DMS153 (cell line): ENCODE results near the gene PLIN1.
"Not testable (repeated sequence)": the region's sequence is repeated elsewhere in the genome, so short reads cannot be mapped to it uniquely, and the experiment has no call there.

ENCODE experiments used
- DNase-seq: peaks from one replicate; lab custom pipeline; 2025; lab: John Stamatoyannopoulos, UW

Gene PLIN1

GRCh38 chr15:89679212-89679611, at the start of gene PLIN1:
TSS of gene PLIN1 (minus strand) at chr15:89679367. CDS start at chr15:89677489, 1,878 bp downstream.
- no peak for DNase-seq

- no peak for DNase-seq
Measured at GRCh38 chr15:89728254-89728653, 49.1 kb upstream of the PLIN1 start.

GRCh38 chr15:89725064-89725463, 45.9 kb upstream of the PLIN1 start:
- no peak for DNase-seq

GRCh38 chr15:89724621-89725020, 45.5 kb upstream of the PLIN1 start:
- DNase-seq = no peak

- DNase-seq = no peak
Measured at GRCh38 chr15:89723031-89723430, 43.9 kb upstream of the PLIN1 start.

GRCh38 chr15:89714775-89715174, 35.6 kb upstream of the PLIN1 start:
- DNase-seq = no peak

- DNase-seq = no peak
Measured at GRCh38 chr15:89707577-89707976, 28.4 kb upstream of the PLIN1 start.

- no peak for DNase-seq
Measured at GRCh38 chr15:89704411-89704810, 25.2 kb upstream of the PLIN1 start.

- DNase-seq = no peak
Measured at GRCh38 chr15:89695198-89695597, 16.0 kb upstream of the PLIN1 start.

- no peak for DNase-seq
Measured at GRCh38 chr15:89693696-89694095, 14.5 kb upstream of the PLIN1 start.

- no peak for DNase-seq
Measured at GRCh38 chr15:89693091-89693490, 13.9 kb upstream of the PLIN1 start.

- DNase-seq = peak; percentile 56
Measured at GRCh38 chr15:89690276-89691218, 11.4 kb upstream of the PLIN1 start, which contains the start of the genes PEX11A and WDR93. TSS of gene PEX11A (minus strand) at chr15:89690754. CDS start at chr15:89690632, 122 bp downstream. TSS of gene WDR93 (plus strand) at chr15:89690811. CDS start at chr15:89701747, 10,936 bp downstream.

GRCh38 chr15:89689930-89690275, 10.7 kb upstream of the PLIN1 start:
- DNase-seq = not testable (repeated sequence)

GRCh38 chr15:89686522-89686921, 7.4 kb upstream of the PLIN1 start:
- no peak for DNase-seq

- DNase-seq = no peak
Measured at GRCh38 chr15:89685995-89686394, 6.8 kb upstream of the PLIN1 start.

GRCh38 chr15:89681146-89681545, 2.0 kb upstream of the PLIN1 start:
- DNase-seq = no peak

GRCh38 chr15:89680282-89680873, 1.2 kb upstream of the PLIN1 start:
- DNase-seq = peak; percentile 36

- DNase-seq = no peak
Measured at GRCh38 chr15:89677381-89677780, 1.8 kb downstream of the PLIN1 start.

- DNase-seq = no peak
Measured at GRCh38 chr15:89675606-89676005, 3.6 kb downstream of the PLIN1 start.

GRCh38 chr15:89674526-89674925, 4.6 kb downstream of the PLIN1 start:
- no peak for DNase-seq

GRCh38 chr15:89673165-89673512, 6.0 kb downstream of the PLIN1 start:
- no peak for DNase-seq

GRCh38 chr15:89672221-89673164, 6.7 kb downstream of the PLIN1 start:
- DNase-seq = no peak
